ENCODE results near the gene MAP3K14. TPM values are rescaled to one million over a fixed set of nuclear protein-coding genes. Genes with fewer than 3 reads are reported as not detected.

Gene MAP3K14
- total and polyA plus RNA-seq, 4 donors = 1.2 to 7.8 (median 4.2) TPM

GRCh38 chr17:45277992-45278391 is 38.8 kb downstream of the MAP3K14 start:
- no peaks in the 10 kb centered on the region for H3K9me3 ChIP-seq (ENCODE audit: control insufficient read depth in 4 of 4, low read length in 3 of 4)
- peaks cover 0 to 6% (median 5%) of the 10 kb centered on the region in 4 donors for H3K36me3 ChIP-seq (ENCODE audit: control insufficient read depth in 4 of 4, insufficient read depth in 3 of 4, low read depth in 1 of 4, low read length in 3 of 4)
- peak overlapping the region; percentile 43 to 81 for H3K27ac ChIP-seq (ENCODE audit: low read depth in 1 of 2, low read length in 2 of 2)
- H3K4me3 ChIP-seq (ENCODE audit: low read depth in 1 of 3, low read length in 3 of 3) = no peak overlapping the region
- peaks cover 14 to 41% (median 29%) of the 10 kb centered on the region in 4 donors for H3K4me1 ChIP-seq (ENCODE audit: control insufficient read depth in 4 of 4, insufficient read depth in 4 of 4, low read length in 3 of 4)
- TF ChIP-seq ZBTB33 (IDR thresholded peaks at IDR 0.05) (no peak), REST (IDR thresholded peaks at IDR 0.05) (no peak), CTCF (IDR thresholded peaks at IDR 0.05; ENCODE audit: low read depth, low read length, missing input control) (no peak), ATF3 (IDR thresholded peaks at IDR 0.05) (no peak), TAF1 (conservative IDR thresholded peaks at IDR 0.05) (no peak)
- H3K27me3 ChIP-seq (ENCODE audit: control insufficient read depth in 4 of 4, insufficient read depth in 4 of 4, low read length in 3 of 4) = no peaks in the 10 kb centered on the region
- DNase-seq (ENCODE audit: low spot score) = no peak
- H3K9ac ChIP-seq (ENCODE audit: low read depth in 1 of 2, low read length in 2 of 2) = no peak overlapping the region
- 27% methylated on average over 7 of the region's 7 CpGs for WGBS

- 14% methylated on average over 16 of the region's 16 CpGs for WGBS
- no peaks in the 10 kb centered on the region for H3K27me3 ChIP-seq (ENCODE audit: control insufficient read depth in 4 of 4, insufficient read depth in 4 of 4, low read length in 3 of 4)
- H3K9me3 ChIP-seq (ENCODE audit: control insufficient read depth in 4 of 4, low read length in 3 of 4) = no peaks in the 10 kb centered on the region
- H3K9ac ChIP-seq (ENCODE audit: low read depth in 1 of 2, low read length in 2 of 2) = peak overlapping the region in 1 of 2 donors; percentile 5
- H3K4me1 ChIP-seq (ENCODE audit: control insufficient read depth in 4 of 4, insufficient read depth in 4 of 4, low read length in 3 of 4) = peaks cover 14 to 43% (median 31%) of the 10 kb centered on the region in 4 donors
- no peak overlapping the region for H3K4me3 ChIP-seq (ENCODE audit: low read depth in 1 of 3, low read length in 3 of 3)
- peaks cover 0 to 3% (median 0%) of the 10 kb centered on the region in 4 donors for H3K36me3 ChIP-seq (ENCODE audit: control insufficient read depth in 4 of 4, insufficient read depth in 3 of 4, low read depth in 1 of 4, low read length in 3 of 4)
- DNase-seq (ENCODE audit: low spot score) = peak; percentile 94
- H3K27ac ChIP-seq (ENCODE audit: low read depth in 1 of 2, low read length in 2 of 2) = peak overlapping the region; percentile 43 to 81
- TF ChIP-seq FOXA2 (IDR thresholded peaks at IDR 0.05) = no peak
- TF ChIP-seq REST (IDR thresholded peaks at IDR 0.05) = no peak
- TF ChIP-seq HNF4A (conservative IDR thresholded peaks at IDR 0.05) = peak; percentile 89 to 94
- TF ChIP-seq TAF1 (conservative IDR thresholded peaks at IDR 0.05) = no peak
- TF ChIP-seq EGR1 (IDR thresholded peaks at IDR 0.05; ENCODE audit: low read depth in 2 of 2) = peak in 1 of 2 donors; percentile 52
- TF ChIP-seq RXRA (IDR thresholded peaks at IDR 0.05) = peak; percentile 97 to 98
- TF ChIP-seq GABPA (IDR thresholded peaks at IDR 0.05 in 1 of 2, conservative IDR thresholded peaks at IDR 0.05 in 1 of 2) = no peak
- no peak for TF ChIP-seq FOXA1 (IDR thresholded peaks at IDR 0.05)
- peak; percentile 43 for TF ChIP-seq MAX (IDR thresholded peaks at IDR 0.05)
- TF ChIP-seq RAD21 (IDR thresholded peaks at IDR 0.05) = peak; percentile 88 to 92
- TF ChIP-seq YY1 (IDR thresholded peaks at IDR 0.05) = peak; percentile 73
- peak; percentile 94 for TF ChIP-seq NR2F2 (IDR thresholded peaks at IDR 0.05)
- peak; percentile 67 for TF ChIP-seq HNF4G (IDR thresholded peaks at IDR 0.05)
- TF ChIP-seq SP1 (IDR thresholded peaks at IDR 0.05) = peak; percentile 93
- TF ChIP-seq ZBTB33 (IDR thresholded peaks at IDR 0.05) = peak; percentile 57
Measured at GRCh38 chr17:45277216-45277849, 39.5 kb downstream of the MAP3K14 start.

Data from liver (tissue), 9 donors.